HG03175 (cell line): Measurements from ENCODE around the gene PPP2R3A.

ENCODE experiments used
- ATAC-seq: cut with Tn5 transposase; IDR thresholded peaks from one replicate; pipeline ENCODE4 v1.9.1; 2021; ENCODE audit warnings: mild to moderate bottlenecking, moderate library complexity; ENCODE audit not compliant: unreplicated experiment

Gene PPP2R3A

DNA sequence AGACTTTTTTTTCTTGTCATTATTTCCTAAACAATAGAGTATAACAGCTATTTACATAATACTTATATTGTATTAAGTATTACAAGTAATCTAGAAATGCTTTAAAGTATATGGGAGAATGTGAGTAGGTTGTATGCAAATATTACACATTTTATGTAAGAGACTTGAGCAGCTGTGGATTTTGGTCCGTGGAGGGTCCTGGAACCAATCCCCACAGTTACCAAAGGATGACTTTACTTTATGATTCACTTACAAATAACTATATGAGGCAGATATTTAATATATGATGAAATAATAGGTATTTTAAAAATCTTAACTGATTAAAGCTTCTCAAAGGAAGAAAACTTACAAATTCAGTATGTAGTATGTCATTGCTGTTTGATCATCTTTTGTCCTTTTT, 56.3 kb downstream of the PPP2R3A start:
- ATAC-seq, result no peak

DNA sequence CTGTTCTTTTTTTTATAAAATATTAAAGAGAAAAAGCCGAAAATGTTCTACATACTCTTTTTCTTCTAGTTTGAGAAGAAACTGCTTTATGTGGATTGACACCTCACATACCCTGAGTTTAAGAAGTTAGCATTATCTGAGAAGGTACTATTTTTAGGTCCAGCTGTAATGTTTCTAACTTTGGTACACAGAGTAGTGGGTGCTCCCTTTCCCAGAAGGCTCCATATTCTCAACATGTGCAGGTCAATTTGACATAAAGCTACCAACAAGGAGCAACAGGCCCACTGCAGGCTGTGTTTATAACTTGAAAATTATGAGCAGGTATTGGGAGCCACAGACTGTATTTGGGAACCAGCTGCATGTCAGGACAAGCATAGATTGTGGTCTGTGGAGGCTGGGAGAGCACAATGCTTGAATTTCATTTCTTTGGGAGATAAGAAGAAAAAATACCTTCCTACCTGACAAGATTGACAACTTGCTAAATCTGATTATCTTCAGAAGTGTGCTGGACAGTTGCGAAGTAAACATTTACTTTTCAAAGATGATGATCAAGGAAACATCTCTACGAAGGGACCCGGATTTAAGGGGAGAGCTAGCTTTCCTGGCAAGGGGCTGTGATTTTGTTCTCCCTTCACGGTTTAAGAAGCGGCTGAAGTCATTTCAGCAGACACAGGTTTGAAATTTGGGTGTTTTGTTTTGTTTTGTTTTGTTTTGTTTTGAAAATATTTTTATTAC, 57.2 kb downstream of the PPP2R3A start:
- no peak for ATAC-seq

DNA sequence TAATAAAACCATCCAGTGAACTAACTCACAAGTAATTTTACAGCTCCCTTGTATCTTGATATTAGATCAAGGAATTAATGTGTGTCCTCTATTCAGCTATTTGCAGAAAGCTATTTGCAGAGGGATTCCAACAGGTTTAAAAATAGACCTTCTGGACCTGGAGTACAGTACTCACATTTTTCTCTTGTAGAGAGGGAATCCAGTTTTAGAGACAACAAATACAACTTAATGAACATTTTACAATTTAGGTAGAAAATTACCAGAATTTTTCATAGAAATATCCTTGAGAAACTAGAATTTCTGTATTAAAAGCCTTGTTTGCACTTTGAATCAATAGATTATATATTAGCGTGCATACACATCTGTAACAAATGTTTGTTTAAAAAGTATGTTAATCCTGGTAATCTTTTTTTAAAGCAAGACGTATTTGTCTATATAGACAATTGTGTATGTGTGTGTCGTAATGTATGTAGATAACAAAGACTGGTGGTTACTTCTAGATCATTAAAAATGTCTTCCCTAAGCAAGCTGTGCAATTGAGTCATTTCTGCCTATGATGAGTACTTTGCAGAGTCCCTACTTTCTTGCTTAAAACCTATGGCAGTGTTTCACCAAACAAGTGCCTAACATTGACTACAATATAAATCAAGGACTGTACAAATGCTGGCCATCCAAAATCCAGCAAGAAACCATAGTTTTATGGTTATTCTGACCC, 57.9 kb downstream of the PPP2R3A start:
- ATAC-seq, result no peak

DNA sequence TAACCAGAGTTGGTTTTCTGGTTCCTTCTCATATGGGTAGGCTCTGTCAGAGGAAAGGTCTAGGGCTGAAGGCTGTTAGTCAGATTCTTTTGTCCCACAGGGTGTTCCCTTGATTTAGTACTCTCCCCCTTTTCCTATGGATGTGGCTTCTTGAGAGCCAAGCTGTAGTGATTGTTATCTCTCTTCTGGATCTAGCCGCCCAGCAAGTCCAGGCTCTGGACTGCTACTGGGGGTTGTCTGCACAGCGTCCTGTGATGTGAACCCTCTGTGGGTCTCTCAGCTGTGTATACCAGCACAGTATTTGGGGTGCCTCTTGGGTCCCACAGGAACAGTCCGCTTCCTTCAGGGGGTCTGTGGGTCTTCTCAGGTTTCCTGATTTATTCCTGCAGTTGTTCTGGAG, 70.8 kb downstream of the PPP2R3A start:
- no peak for ATAC-seq

DNA sequence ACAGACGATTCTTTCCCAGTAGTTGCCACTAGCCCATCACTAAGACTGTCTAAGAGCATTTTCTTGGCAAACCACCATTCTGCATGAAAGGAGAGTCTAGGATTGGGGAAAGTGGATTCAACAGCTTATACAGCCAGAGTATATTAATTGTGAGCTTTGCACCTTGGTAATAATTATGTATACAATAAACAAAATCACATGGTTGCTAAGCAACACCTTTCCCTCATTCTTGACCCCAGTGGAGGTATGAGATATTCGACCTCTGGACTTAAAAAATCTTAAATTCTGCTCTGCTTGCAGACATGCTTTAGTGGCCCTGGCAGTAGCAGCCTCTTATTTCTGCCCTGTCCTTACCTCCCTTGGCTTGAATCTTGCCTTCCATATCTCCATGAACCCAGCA, 73.1 kb downstream of the PPP2R3A start:
- no peak for ATAC-seq

DNA sequence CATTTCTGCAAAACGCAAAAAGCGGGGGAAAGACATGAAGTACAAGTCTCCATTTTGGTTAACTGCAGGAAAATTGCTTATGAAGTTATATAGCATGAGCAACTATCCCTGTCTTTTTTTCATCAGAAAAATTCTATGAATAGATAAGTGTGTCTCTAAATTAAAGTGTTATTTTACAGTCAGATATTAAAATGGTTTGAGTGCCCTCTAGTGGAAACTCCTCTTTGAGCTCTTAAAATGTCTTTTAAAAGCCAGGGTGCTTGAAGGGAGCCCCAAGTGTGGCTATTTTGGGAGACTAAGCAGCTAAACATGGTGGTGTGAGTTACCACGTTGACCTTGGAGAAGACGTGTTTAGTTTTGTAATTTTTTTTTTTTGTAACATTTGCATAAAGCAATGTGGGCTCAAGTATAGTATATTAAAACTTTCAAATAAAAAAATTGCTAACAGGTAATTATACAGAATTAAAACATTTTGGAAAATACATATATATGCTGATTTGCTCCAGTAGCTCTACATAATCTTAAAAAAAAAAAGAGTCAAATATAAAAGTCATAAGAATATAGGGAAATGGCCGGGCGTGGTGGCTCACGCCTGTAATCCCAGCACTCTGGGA, 77.2 kb downstream of the PPP2R3A start:
- ATAC-seq, result no peak

DNA sequence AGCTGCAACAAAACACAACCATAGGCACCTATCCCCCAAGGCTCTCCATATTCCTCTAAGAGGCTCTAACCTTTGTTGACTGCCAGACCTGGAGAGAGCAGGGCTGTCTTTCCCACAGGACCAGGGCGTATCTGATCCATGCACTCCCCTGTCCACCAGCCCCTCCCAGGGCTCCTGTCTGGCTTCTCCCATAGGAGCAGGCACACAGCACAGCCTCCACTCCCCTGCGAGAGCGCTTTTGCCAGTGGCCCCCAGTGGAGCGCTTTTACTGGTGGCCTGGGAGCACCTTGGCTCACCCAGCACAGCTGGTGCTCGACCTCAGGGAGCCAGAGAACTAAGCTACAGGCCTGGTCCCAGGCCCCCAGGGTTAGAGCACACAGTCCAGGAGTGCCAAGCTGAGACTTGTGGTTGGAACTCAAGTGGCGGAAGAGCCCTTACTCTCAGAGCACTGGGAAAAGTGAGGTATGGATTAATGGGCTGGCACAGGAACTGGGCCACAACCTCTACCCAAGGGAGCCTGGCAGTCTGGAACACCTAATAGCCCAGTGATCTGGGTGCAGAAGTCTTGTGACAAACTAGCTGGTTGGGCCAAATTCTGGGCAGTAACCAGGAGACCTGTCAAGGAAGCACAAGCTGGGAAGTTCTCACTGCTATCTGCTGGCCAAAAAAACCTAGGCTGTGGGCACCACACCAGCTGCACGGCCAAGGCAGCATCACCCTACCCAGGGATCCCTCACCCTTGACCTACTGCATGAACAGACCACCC, 79.6 kb downstream of the PPP2R3A start:
- ATAC-seq, result no peak

DNA sequence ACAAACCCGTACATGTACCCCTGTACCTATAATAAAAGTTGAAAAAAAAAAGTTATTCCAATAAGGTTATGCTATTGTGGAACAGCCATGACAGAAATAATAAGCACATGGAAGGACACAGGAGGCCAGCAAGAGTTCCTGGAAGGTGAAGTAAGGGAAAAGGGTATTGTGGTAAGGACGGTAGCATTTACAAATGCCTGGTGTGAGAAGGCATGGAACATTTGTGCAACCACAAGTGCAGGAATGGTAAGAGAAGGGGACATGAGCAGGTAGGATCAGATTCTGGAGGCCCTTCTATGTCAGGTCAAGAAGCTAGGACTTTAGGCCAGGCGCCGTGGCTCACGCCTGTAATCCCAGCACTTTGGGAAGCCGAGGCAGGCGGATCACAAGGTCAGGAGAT, 82.5 kb downstream of the PPP2R3A start:
- no peak for ATAC-seq

DNA sequence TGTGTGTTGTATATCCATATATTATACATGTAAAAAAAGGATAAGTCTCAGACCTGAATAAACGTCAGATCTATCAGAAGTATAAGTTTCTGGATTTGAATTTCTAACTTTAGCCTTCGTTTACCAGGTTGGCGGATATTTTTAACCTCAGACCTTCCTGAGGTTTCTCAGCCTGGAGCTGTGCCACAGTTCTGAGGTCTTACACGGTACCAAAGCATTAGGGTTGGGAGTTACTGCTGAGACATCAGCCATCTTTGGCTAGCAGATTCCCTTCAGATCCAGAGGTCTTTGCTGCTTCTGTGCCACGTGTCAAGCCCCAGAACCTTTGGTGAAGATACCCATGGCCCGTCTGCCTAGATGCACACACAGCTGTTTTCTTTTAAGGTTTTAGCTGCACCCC, 84.7 kb downstream of the PPP2R3A start:
- no peak for ATAC-seq

DNA sequence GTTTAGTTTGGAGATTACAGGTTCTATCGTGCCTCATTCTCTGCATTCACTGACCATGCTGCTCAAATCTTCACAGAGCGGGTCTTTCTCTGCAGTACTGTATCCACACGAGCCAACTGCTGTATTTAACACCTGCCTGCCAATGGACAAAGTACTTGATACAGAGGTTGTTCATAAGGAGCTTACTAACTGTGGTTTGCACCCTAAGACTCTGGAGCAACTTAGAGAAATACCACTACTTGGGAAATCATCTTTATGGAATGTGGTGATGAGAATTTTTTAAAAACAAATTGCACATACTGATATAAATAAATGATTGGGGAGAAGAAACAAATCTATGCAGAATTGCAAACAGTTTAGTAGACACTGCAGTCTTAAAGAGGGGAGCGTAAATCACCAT, 90.0 kb downstream of the PPP2R3A start:
- ATAC-seq, result no peak

DNA sequence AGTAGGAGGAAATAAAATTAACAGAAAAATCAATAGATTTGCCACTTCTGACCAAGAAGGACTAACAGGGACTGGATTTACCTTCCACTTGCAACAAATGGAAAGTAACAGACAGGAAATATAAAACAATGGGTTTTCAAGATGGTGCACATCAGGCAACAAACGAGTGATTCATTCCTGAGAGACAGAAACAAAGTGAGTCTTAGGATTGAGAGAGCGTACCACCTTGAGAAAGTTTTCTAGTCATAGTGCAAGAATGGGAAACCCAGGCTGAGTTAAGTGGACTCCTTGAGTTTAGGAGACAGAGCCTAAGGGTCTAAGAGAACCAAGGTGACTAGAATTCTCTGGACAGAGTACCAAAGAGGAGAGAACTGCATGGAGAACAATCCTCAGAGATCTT, 101.7 kb downstream of the PPP2R3A start:
- no peak for ATAC-seq

DNA sequence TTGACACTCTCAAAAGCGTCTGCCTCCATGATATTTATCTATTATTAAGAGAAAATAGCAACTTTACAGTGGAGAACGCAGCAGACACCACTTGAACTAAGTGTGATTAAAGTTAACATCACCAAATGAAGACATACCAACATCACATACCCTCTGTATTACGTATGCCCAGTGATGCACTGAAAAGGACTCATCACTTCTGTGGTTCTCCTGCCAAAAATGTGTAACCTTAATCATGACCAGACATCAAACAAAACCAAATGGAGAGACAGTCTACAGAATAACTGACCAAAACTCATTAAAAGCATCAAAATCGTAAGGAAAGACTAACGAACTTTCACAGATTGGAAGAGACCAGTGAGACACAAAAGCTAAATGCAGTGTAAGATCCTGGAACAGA, 103.2 kb downstream of the PPP2R3A start:
- ATAC-seq, result no peak

DNA sequence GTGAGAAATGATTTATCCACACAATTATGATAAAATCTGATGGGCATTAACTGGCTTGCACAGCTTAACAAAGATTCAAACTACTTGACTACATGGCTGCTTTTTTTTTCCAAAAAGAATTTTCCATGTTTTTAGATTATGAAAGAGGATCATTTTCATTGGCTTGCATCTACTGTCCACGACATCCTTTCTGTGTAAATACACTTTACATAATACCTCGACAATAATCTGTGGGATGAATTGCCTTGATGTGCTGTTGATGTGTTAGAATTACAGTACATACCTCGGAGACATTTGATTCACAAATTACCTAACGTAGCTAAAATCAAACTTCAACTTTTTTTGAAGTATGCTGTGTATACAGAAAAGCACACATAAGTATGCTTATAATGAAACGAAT, 104.4 kb downstream of the PPP2R3A start:
- ATAC-seq, result no peak

DNA sequence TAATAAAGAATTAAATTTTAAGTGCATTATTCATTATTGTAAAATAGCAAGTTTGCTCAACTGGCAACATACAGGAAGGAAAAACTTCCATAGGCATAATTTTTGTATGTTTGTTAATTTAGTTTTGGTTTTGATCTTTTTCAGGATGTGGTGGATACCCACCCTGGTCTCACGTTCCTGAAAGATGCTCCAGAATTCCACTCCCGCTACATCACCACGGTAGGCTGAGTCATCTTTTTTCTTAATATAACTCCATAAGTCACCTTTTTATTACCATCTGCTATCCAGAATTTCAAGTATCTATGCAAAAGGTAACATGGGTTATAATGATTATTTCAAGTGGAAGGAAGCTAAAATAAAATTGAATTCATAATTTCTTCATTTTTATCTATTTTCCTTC, 104.8 kb downstream of the PPP2R3A start:
- no peak for ATAC-seq

DNA sequence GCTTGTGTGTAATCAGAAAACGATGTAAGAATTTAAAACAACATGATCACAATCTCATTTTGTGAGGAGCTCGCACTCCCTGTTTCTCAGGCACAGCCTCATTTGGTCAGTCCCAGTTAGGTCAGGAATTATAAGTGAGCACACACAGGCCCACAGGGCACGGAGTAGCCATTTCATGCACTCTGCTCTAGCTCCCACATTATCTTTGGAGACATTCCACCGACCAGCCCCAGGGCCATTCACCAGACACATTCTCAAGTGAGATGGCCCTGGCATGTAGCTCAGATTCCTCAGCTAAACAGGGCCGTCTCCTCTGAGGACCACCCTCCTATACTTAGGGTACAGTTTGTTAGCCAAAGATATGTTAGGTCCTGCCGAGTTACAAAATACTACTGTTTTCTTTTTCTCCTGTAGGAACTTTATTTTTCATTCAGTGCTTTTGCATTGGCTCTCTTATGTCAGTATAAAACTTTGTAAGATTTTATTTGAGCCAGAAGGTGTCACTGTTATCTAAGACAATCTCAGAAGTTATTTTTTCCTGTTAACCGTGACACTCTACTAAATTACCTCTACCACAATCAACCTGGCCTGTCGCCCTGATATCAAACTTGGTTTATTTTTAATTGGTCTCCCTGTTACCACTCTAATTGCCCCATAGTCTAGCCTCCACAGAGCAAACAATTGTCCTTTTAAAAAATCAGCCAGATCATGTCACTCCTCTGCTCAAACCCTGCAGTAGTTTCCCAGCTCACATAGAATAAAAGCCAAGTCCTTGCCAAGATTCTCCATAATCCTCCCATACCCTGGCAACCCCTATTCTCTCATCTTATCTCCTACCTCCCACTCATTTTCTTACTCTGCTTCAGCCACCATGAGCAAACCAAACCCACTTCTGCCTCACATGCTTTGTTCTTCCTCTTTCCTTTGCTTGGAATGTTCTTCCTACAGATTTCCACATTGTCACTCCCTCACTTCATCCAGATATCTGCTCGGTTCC, 105.7 kb downstream of the PPP2R3A start:
- ATAC-seq, result no peak

DNA sequence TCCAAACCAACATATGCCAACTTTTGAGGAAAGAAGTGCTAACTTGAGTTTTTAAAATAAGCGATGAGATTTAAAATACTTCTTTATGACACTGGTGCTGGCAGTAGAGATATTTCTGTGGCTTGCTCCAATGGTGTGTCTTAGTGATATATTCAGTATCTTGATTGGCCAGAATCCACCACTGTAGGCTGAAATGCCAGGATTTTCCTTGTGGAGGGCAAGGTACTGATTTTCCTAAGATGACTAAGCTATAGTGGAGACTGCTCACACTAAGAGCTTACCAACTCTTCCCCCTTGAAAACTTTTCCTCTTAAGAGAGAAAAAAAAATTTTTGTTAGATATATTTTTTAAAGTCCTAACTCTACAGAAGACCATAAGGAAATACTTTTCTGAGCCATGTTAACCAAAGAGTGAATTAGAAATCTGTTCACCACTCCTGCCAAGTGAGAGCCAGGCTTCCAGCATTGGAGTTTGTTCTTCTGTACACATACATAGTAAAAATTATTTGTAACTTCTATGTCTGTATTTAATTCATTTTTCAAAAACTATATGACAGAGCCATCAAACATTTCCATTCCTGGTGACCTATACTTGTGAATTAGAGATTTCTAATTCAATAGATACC, 109.1 kb downstream of the PPP2R3A start:
- ATAC-seq, result no peak

DNA sequence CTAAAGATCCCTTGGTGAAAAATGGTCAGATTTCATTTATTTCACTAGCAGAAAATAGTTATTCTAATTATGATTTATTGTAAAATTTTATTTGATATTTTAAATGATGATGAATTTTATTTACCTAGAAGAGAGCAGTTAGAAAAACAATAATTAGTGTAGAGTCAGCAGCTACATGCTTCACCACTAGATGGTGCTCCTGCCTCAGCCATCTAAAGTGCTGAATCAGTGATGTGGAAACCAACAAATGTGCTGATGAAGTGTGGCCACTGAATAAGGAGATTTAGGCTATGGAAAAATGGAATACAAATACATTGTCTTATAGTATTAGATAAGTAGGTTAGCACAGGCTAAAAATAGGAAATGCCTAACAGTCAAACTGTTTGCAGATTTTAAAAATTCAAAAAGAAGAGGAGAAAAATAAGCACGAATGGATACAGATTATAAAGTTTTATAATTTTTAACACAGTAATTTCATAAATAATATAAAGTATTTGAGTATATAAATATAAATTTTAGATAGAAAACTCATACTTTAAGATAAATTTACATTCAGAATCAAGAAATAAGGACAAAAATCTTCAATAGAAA, 109.8 kb downstream of the PPP2R3A start:
- ATAC-seq, result peak; percentile 55

DNA sequence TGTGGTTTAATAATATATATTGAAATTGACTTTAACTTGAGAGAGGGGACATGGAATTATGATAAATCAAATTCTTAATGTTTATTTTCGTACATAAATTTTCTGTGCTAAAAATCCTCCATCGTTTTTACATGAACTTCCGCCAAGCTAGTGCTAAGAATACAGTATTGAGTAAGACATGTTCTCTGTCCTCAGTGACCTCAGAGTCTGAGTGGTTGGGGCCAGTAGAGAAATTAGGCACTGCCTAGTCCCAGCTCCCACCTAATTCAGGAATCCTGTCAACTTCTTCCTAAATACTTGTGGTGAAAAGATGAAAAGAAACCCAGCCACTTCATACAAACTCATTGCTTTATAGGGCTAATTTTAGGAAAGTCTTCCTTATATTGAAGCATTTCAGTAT, 110.3 kb downstream of the PPP2R3A start:
- ATAC-seq, result no peak
